GM12891 (cell line): Measurements from ENCODE around the gene ABCC4.

ENCODE experiments used
- PAX5 ChIP-seq: IDR thresholded peaks from 2 replicates; pipeline ENCODE4 v1.6.1; 2011; ENCODE audit warnings: low read length, moderate library complexity, mild to moderate bottlenecking; ENCODE audit not compliant: insufficient read depth, severe bottlenecking
- POLR2A ChIP-seq: IDR thresholded peaks from 2 replicates; pipeline ENCODE4 v1.6.1; 2011; ENCODE audit warnings: low read depth, low read length, control low read depth
- POLR2AphosphoS5 ChIP-seq: IDR thresholded peaks from 2 replicates; pipeline ENCODE4 v1.6.1; 2011; ENCODE audit warnings: low read depth, low read length, control low read depth
- POU2F2 ChIP-seq: IDR thresholded peaks from 2 replicates; pipeline ENCODE4 v1.6.1; 2011; ENCODE audit warnings: low read depth, mild to moderate bottlenecking, control low read depth, low read length, moderate library complexity
- SPI1 ChIP-seq: IDR thresholded peaks from 2 replicates; pipeline ENCODE4 v1.6.1; 2011; ENCODE audit warnings: low read depth, low read length, control low read depth
- TAF1 ChIP-seq: IDR thresholded peaks from 2 replicates; pipeline ENCODE4 v1.6.1; 2011; ENCODE audit warnings: low read depth, low read length, control low read depth

DNA sequence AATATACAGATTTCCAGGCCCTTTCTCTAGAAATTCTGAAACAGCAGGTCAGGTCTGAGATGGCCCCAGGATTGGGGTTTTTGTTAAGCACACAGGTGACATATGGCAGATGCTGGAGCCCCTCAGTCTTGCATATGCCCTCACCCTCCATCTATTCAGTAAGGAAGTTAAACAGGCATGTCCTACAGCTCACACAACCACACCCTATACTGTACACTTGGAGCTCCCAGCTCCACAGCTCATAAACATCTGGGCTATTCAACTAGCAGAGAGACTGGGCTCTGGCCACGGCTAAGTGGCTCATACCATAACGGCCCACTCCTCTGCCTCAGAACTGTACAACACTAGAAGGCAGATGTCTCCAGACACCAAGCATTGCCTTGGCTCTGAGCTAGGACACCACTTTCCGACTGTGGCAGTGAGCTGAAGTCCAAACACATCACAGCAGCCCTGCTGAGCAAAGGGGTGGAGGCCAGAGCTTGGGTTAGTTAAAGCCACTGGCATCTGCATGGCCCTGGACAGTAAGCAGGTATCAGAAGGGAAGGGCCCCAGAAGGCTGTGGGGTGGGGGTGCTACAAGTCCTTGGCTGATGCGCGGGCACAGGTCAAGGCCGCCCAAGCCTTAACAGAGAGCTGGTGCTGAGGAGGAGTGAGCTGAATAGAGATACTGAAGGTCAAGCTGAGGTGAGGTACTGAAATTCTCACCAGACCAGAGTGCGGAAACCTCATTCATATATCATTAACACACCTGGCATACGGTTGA lies 79.1 kb downstream of the ABCC4 start:
- no peak for TF ChIP-seq TAF1
- no peak for TF ChIP-seq POLR2A
- TF ChIP-seq POLR2AphosphoS5: no peak
- TF ChIP-seq SPI1: no peak
- TF ChIP-seq PAX5: no peak
- TF ChIP-seq POU2F2: no peak
